Breast epithelium (tissue), 3 donors: ENCODE results near the gene TMEM186.

ENCODE experiments used
- POLR2AphosphoS5 ChIP-seq, 3 donors: sonication (generic); formaldehyde crosslinking; IDR thresholded peaks; one replicate each; pipeline ENCODE4 v1.6.1; 2017; ENCODE audit warnings: antibody characterized with exemption in 3 of 3
- TF ChIP-seq, protein P1 (sequence below), 3 donors: fragments of 450-650 bp; IDR thresholded peaks; one replicate each; pipeline ENCODE4 v1.5.1; 2016 to 2017; ENCODE audit warnings: antibody characterized with exemption in 3 of 3, mild to moderate bottlenecking in 3 of 3, moderate library complexity in 3 of 3

- TF ChIP-seq POLR2AphosphoS5 (IDR thresholded peaks at IDR 0.05) = no peak
- TF ChIP-seq, protein P1, sequence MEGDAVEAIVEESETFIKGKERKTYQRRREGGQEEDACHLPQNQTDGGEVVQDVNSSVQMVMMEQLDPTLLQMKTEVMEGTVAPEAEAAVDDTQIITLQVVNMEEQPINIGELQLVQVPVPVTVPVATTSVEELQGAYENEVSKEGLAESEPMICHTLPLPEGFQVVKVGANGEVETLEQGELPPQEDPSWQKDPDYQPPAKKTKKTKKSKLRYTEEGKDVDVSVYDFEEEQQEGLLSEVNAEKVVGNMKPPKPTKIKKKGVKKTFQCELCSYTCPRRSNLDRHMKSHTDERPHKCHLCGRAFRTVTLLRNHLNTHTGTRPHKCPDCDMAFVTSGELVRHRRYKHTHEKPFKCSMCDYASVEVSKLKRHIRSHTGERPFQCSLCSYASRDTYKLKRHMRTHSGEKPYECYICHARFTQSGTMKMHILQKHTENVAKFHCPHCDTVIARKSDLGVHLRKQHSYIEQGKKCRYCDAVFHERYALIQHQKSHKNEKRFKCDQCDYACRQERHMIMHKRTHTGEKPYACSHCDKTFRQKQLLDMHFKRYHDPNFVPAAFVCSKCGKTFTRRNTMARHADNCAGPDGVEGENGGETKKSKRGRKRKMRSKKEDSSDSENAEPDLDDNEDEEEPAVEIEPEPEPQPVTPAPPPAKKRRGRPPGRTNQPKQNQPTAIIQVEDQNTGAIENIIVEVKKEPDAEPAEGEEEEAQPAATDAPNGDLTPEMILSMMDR (IDR thresholded peaks at IDR 0.05) = no peak
Observed at GRCh38 chr16:8846401-8846932, 49.0 kb upstream of the TMEM186 start.
